GM19043 (cell line): ENCODE data around the gene PAX1.

ENCODE experiments used
- ATAC-seq: cut with Tn5 transposase; IDR thresholded peaks from one replicate; pipeline ENCODE4 v1.9.1; 2021; ENCODE audit warnings: low read depth; ENCODE audit not compliant: unreplicated experiment

PAX1 gene

DNA sequence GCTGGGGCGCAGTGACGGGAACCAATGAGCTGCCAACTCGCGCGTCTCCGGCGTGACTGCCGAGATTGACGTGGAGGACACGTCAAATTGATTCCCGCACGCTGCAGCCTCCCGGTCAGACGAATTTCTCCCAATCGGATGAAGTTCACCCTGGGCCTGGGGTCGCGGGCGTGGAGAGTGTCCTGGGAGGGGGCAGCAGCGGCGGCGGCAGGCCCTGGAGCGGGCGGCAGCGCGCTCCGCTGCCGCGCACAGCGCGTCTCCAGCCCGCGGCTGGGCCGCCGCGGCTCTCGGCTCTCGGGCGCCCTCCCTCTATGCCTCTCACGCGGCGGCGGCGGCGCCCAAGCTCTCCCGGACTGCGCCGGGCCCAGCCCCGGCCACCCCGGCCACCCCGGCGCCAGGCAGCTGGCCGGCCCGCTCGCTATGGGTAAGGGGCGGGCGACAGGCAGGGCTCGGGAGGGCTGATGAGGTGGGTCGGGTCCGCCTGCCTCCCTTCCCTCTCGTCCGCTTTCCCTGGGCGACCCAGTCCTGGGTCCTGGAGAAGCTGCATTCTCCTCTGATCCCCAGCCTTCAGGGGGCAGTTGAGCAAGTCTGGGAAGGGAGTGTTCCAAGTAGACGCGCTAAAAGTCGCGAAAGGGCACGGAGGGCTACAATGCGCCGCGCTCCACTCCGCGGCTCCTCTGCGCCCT, at the start of gene PAX1:
PAX1 (plus strand) TSS at position 90 of the 686 bp plus-strand sequence; CDS start at position 139, 49 bp downstream.
- ATAC-seq, result no peak

DNA sequence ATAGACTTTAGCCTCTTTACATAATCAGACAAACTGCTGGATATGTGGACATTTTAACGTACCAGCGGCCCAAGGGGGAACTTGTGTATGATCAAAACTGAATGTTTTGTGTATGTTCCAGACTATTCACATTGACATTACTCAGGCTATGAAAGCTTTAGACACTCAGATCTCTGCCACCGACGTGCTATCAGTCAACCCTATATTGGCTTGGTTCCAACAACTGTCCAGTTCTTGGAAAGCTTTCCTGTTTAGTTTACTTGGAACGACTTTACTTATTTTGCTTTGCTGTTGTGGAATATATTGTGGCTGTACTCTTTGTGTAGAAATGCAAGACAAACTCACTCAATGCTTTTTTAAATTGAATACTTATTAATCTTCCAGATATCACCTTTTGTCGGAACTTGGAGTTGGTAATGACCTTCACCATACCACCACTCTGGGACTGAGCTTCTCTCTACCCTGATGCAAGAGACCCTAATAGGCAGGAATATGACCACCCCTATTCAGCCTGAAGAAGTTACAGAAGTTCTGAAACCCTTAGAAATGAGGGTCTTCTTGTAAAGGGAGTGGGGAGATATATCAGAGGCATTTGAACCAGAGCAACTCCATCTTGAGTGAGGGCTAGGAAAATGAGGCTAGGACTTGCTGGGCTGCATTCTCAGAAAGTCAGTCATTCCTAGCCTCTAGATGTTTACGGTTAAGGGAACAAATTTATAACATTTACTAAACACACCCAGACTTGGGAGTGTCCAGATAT, 49.0 kb upstream of the PAX1 start:
- ATAC-seq, result no peak

DNA sequence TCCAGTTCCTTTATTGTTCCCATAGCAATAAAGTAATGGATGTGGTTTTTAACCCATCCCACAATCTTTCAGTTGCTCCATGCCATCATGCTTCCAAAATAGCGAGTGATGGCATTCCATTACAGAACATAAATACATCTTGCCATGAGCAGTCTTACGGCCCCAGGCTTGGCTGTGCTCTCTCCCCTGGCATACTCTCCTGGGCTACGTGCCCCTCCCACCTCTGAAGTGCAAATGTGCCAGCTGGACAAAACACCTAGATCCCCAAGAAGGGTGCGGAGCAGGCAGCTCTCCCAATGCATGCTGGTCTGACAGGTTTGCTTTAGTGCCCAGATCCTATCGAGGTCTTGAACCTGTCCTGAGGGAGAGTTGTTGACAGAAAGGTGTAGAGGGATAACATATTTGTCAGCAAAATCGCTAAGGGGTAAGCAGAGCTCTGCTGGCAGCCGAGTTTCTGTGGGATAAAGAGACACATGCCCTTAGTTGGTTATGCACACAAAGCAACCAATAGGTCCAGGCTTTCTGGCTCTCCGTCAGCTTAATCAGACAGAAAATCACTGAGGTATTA, 43.9 kb upstream of the PAX1 start:
- no peak for ATAC-seq

DNA sequence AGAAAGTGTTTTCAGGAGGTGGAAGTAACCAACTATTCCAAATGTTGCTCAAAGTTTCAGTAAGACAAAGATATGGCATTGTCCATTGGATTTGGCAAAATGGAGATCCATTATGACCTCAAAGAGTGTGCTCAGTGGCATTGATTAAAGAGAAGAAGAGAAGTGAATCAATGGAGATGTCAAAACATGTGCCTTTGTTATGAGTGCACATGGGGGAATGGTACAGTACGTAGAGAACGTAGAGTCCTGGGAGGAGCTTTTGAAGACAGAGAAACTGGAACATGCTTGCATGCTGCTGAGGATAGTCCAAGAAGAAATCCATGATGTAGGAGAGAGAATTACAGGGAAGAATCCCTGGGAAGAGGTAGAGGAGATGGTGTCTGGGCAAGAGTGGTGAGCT, 42.0 kb upstream of the PAX1 start:
- ATAC-seq, result no peak

DNA sequence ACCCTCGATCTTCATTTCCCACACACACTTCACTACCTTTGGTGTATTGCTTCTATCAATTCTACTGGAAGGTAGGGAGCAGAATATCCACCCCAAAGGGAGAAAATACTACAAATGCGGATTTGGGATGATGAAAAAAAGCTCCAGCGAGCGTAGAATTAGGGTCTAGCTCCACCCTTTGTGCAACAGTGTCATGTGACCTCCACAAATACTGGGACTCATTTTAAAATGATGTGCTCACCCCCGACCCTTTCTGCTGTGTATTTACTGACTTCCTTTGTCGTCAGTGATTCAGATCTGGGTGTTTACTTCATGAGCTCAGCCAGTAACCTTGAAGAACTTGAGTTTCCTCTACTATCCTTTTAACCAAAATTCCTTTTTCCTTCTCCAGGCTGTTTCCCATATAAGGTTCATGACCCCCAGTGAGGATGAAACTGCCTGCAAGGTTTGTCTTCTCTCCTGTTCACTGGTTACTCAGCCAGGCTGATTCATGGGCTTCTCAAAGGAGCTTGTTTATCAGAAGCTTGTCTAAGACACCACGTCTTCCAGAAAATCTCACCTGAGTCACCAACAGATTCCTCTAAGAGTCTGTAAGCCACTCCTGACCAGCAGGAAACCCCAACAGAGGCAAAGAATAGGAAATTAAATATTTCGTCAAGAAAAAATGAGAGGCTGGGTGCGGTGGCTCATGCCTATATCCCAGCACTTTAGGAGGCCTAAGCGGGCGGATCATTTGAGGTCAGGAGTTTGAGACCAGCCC, 39.6 kb upstream of the PAX1 start:
- ATAC-seq, result no peak

DNA sequence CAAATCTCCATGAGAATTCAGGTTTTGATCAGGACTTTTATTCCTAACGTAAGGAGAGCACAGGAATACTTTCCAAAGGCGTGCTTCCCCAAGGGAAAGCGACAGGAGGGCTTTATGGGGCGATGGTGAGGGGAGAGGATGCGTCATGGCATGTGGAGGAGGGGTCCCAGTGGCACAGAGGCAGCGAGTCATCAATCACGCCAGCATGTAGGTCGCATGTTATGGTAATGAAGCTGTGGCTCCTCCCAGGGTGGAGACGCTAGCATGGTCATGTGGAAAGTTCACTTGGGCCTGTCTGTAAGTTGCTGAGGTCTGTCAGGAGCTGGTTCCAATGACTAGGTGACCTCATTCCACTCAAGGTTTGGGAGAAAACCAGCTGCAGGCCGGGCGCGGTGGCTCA, 35.3 kb upstream of the PAX1 start:
- no peak for ATAC-seq

DNA sequence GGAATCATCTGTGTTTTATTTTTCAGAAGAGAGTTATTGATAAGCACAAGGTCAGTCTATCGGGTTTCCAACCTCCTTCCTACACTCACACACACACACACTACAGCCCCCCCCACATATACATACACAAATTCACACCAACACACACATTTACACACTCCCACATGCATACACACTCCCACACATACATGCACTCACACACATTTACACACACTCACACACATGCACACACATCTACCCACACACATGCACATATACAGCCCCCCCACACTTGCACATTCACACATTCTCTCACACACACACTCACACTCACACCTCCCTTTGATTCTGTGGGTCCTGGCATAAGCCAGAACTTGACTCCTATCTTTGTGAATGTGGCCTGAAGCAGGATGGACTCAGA, 34.5 kb upstream of the PAX1 start:
- ATAC-seq, result no peak

DNA sequence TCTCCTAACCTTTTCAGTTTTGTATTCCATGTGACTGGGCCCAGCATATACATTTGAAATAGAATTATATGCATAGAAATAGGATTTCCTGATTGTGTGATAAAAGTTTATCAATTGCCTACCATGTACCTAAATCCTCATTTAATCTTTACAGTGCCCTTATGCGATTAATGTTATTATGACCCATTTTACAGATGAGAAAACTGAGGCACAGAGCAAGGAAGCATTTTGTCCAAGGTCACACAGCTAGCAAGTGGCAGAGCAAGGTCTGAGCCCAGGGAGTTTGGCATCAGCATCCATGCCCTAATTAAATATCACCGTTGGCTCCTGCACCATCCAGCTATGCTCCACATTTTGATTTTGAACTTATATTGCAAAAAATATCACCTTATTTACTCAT, 28.2 kb upstream of the PAX1 start:
- no peak for ATAC-seq

DNA sequence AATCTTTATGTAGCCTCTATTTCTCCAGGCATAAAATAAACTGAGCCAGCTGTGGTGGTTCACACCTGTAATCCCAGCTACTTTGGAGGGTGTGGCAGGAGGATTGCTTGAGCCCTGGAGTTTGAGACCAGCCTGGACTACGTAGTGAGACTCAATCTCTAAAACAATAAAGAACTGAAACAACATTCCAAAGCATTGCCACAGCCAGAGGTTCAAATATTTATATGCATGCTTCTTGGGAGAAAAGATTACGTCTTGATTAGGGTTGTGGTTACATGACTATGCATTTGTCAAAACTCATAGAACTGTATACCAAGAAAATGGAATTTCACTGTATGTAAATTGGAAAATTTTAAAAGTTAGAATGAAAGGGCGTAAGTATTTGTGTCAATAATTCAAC, 27.7 kb upstream of the PAX1 start:
- ATAC-seq, result no peak

DNA sequence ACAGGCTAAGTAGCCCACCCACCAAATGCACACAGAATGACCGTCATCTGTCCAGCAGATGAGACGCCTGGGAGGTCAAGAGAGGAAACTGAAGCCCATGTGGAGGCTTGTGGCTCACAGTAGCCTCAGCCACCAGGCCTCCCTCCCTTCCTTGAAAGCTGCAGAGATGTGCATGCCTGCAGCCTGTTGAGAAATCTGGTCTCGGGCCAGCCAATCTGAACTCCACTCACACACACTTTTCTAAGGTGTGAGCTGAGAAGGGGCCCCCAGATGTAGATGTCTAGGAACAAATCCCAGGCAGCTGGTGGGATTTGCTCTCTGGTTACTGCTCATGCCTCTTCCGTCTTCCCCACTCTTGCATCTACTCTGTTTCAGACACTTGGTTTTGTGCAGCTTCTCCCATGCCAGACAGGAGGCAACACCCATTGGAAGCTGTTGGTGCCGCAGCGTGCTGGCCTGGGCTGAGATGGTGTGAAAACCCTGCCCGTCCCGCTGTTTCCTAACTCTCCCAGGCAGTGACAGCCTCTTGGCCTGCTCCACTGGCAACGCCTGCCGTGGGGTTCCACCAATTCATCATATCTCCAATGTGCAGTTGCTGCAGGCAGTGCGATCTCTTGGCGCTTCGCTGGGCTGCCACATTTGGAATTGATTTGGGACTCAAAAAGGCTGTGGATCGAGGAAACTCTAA, 24.1 kb upstream of the PAX1 start:
- no peak for ATAC-seq

DNA sequence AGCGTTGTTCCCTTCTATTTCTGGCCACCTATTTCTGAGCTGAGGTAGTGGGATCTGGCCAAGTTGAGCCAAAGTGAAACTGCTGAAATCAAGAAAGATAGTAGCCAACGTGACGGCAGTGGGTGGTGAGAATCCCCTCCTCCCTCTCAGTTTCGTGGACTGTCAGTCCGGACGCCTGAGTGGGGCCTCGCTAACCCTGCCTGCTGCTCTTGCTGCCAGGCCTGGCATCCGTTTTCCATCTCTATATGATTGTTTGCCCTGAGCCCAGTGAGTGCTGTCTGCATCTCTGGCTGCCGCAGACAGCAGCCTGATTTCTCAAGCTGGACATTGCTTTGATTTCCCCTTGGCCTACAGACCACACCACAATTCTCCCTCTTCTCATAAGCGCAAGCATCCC, 23.5 kb upstream of the PAX1 start:
- ATAC-seq, result no peak

DNA sequence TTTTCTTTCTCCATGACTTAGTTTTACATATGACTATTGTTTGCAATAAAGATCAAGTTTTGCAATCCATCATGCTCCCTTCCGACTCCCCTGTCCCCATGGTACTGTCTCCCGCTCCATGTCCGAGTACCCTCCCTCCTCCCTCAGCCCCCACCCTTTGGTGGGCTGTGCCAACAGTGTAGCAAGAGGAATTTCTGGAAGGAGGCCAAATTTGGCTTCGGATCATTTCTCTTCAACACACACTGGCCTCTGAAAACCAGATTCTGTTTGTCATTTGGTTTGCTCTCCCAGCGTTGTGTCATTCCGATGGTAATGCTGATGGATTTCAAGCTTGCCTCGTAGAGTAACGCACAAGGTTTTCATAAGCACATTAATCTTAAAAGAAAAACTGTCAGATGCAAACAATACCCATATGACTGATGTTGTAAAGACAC, 22.9 kb upstream of the PAX1 start:
- ATAC-seq, result no peak

DNA sequence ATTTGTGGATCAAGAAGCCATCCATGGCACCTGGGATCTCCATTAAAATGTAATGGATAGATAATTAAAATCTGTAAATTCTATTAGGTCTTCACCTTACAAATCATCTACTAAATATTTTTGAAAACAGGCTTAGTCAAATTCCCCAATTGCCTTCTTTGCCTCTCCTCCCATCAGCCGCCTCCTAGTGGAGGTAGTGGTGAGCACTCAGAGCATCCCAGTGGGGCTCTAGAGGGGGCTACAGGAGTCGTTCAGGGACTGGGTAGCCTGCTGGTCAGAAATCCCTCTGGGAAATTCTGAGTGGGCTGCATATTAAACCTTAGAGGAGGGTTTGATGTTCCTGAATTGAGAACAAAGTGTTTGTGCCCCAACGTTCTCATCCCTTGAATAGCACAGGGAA, 20.8 kb upstream of the PAX1 start:
- no peak for ATAC-seq

DNA sequence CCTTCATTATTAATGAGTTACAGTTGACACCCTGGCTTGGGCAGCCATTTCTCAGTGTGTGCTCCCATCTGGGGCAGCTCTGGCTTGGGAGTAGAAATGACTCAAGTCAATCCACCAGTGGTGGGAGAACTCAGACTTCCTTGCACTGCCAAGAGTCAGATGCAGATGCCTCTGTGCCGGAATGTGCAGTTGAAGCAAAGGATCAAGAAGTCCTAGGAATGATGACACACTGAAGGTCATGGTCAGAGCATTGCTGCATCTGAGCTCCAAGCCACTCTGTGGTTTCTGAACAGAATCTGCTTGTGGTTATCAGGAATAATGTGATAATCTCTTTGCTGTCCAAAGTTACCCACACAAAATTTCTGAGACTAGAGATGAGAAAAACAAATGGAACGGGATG, 19.5 kb upstream of the PAX1 start:
- no peak for ATAC-seq

DNA sequence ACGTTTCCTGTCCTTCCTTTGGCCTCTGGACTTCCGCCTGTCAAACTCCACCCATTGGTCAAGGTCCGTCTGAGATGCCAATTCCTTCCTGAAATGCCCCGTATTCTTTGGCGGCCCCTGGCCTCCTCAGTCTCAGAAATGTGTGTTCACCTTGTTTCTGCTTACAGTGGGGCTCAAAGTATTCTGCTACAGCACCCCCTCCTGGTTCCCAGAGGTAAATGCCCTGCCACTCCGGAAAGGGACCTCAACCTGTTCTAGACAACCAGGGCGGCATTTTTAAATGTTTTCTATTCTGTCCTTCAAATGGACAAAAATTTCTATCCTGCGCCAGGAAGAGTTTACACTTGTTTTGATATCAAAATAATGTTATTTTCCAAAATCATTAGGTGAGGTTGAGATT, 12.1 kb upstream of the PAX1 start:
- no peak for ATAC-seq

DNA sequence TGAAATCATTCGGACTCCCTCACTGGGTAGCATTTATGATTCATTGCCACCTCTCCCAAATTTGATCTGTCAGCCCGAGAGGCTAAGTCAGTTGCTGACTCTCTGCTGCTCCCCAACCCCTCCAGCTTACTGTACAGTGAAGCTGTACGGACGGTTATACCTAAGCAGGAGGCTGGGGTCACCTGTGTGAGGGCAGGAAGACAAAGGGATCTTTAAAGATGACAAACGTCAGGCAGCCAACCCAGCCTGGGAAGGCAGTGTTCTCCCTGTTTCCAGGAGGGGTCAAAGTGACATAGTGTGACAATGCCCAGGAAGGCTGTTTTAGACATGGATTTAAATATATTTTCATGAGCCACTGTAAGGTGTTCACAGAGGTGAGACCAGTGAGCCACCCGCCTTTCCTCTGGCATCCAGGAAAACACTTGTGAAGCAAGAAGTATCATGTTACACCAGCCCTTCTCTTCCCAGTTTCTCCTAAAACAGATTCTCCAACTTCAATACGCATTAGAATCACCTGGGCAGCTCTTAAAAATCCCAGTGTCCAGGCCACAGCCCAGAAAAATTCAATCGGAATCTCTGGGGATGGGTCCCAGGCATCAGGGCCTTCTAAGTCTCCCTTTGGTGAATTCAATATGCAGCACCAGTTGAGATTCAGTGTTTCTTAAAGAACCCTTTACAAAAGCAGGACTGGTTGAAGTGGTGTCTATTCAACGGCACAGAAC, 6.8 kb upstream of the PAX1 start:
- ATAC-seq, result no peak

DNA sequence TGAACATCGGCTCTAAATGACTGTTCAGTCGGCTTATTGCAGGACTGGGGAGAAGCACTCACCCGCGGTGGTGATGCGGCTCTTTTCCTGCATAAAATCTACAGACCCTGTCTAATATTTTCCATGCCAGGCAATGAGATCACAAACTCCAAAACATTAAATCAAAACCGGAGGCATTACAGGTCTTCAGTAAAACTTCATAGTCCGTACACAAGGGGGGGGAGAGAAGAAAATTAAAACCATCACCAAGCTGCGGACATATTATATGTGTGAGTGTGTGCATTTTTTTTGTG, 6.3 kb upstream of the PAX1 start:
- ATAC-seq, result no peak

DNA sequence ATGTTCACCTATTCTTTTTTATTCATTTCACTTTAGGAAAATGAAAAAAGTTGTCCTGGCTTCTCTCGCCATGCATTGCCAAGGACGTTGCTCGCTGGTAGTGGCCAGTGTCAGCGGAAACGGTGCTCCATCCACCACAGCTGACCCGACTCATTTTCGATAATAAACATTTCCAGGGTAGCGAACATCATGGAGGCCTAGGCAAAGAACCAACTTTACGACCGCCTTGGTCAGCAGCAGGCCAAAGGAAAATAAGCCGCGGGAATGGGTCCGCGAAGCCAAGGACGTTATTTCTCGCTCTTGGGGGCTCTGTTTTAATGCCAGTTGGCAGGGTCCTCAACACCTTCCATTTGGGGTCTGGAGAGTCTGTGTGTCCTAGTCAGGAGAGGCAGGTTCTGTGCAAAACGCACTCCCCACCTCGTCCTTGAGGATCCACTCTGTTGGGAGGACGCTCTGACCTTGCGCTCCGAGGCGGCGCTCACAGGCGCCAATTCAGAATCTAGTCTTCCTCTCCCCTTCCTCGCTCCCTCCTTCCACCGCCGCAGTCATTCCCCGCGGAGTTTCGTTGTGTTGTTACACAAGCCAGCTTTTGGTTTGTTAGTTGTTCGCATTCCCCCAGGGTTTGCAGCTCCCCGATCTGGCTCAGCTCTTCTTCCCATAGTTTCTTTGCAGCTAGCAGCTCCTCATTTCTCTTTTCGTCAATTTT, 4.1 kb upstream of the PAX1 start:
- ATAC-seq, result no peak

DNA sequence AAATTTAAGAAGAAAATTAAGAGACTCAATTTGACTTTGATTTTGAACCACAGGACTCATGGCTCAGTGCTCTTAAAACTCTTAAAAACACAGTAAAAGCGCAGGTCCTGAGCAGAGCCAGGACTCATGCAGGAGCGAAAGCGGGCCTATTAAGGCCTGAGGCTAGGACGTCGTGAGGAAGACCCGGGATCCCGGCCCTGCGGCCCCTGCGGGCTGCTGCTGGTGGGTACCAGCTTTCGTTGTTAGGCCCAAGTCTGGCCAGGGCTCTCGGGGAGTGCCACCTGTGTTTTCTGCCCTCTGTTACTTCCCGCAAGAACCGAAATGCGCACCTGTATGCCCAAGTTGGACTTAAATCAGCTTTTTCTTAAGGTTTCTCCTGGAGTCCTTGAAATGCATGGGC, 3.4 kb upstream of the PAX1 start:
- no peak for ATAC-seq
